ENCODE measurements around the gene GALNT18. TPM values are rescaled to one million over a fixed set of nuclear protein-coding genes. Genes with fewer than 3 reads are reported as not detected.

Gene GALNT18
- total and polyA plus RNA-seq, 2 donors (not counting 3 experiments of a cell fraction or from before 2014, with no cell fraction given) = 0.17 to 0.18 TPM

GRCh38 chr11:11308249-11308648 lies 313.6 kb downstream of the GALNT18 start:
- H3K9me1 ChIP-seq (replicated peaks; ENCODE audit: control insufficient read depth, extremely low read depth, insufficient read depth, low read length) = no peaks in the 10 kb centered on the region
- H3K27ac ChIP-seq (ENCODE audit: insufficient read depth, low read depth, low read length) = no peak overlapping the region
- H2AFZ ChIP-seq (ENCODE audit: low read depth, low read length) = no peak overlapping the region
- POLR2A ChIA-PET = no interaction called here
- FAIRE-seq (no peak), DNase-seq (ENCODE audit: low read depth, low spot score) (no peak)
- TF ChIP-seq POLR2A (IDR thresholded peaks at IDR 0.05; ENCODE audit: low read depth, low read length) (no peak), POLR2AphosphoS5 (IDR thresholded peaks at IDR 0.05; ENCODE audit: insufficient read depth, low read depth, low read length) (no peak), GATA2 (IDR thresholded peaks at IDR 0.05; ENCODE audit: insufficient read depth, insufficient read length, low read depth, low read length) (no peak), MAX (IDR thresholded peaks at IDR 0.05; ENCODE audit: insufficient read depth, insufficient read length) (no peak), JUN (IDR thresholded peaks at IDR 0.05; ENCODE audit: borderline replicate concordance, insufficient read depth, insufficient read length, low read depth) (no peak), FOS (IDR thresholded peaks at IDR 0.05; ENCODE audit: borderline replicate concordance, insufficient read depth, low read length) (no peak), CTCF (IDR thresholded peaks at IDR 0.05; ENCODE audit: extremely low read depth in 1 of 2, insufficient read depth in 1 of 2, low read depth in 1 of 2, low read length in 2 of 2) (no peak), MYC (IDR thresholded peaks at IDR 0.05; ENCODE audit: low read depth, low read length) (no peak), EZH2 (IDR thresholded peaks at IDR 0.05; ENCODE audit: borderline replicate concordance, low read depth, low read length, severe bottlenecking) (no peak)
- no peaks in the 10 kb centered on the region for H3K4me1 ChIP-seq (ENCODE audit: control insufficient read depth, extremely low read depth, insufficient read depth, low read length)
- CTCF ChIA-PET = no interaction called here
- BruUV-seq (replicated peaks) = no TSS peak
- no peaks in the 10 kb centered on the region for H3K79me2 ChIP-seq (ENCODE audit: control insufficient read depth, insufficient read depth, low read length)
- H3K36me3 ChIP-seq (ENCODE audit: control insufficient read depth in 2 of 2, extremely low read depth in 1 of 2, insufficient read depth in 2 of 2, low read length in 2 of 2) = no peaks in the 10 kb centered on the region
- H3K4me3 ChIP-seq (replicated peaks in 1 of 3; ENCODE audit: insufficient read depth in 1 of 3, low read depth in 1 of 3, low read length in 3 of 3) = no peak overlapping the region
- no peaks in the 10 kb centered on the region for H3K9me3 ChIP-seq (replicated peaks; ENCODE audit: control insufficient read depth, insufficient read depth, low read length)
- intact Hi-C loops (cut with micrococcal nuclease) = no loop called here
- H3K27me3 ChIP-seq (ENCODE audit: control insufficient read depth in 2 of 2, insufficient read depth in 2 of 2, low read length in 2 of 2) = no peaks in the 10 kb centered on the region
- dilution Hi-C loops (cut with MboI; ENCODE audit: extremely low pct_ligation_motif_present, low sequenced_read_pairs) = no loop called here
- no peak overlapping the region for H3K4me2 ChIP-seq (ENCODE audit: insufficient read depth, low read length)
- H3K9ac ChIP-seq (replicated peaks; ENCODE audit: extremely low read depth, insufficient read depth, low read length) = no peak overlapping the region
- no peaks in the 10 kb centered on the region for H4K20me1 ChIP-seq (replicated peaks; ENCODE audit: control insufficient read depth, extremely low read depth, insufficient read depth, low read length)

All from endothelial cell of umbilical vein (primary cell).